ENCODE measurements around the gene TMEM54.

GRCh38 chr1:32868085-32868484 lies 33.1 kb downstream of the TMEM54 start:
- no peak for TF ChIP-seq CTCF (tag by site-specific recombination; IDR thresholded peaks at IDR 0.05)
- no peak for TF ChIP-seq TRIM28 (IDR thresholded peaks at IDR 0.05; ENCODE audit: borderline replicate concordance, low read length)
- no peak for TF ChIP-seq ZNF148 (tag by site-specific recombination; IDR thresholded peaks at IDR 0.05; ENCODE audit: borderline replicate concordance)
- no peak for TF ChIP-seq REST (tag by site-specific recombination; IDR thresholded peaks at IDR 0.05)
- no peak for TF ChIP-seq ZNF10 (tag by site-specific recombination; IDR thresholded peaks at IDR 0.05)
- no peak for TF ChIP-seq ZNF658 (tag by site-specific recombination; IDR thresholded peaks at IDR 0.05)
- no peak for TF ChIP-seq YY1 (tag by site-specific recombination; IDR thresholded peaks at IDR 0.05)
- no peak for TF ChIP-seq KLF16 (tag by site-specific recombination; IDR thresholded peaks at IDR 0.05)
- no peak for TF ChIP-seq ZNF670 (tag by site-specific recombination; IDR thresholded peaks at IDR 0.05; ENCODE audit: low read depth)
- no peak for TF ChIP-seq ZNF521 (tag by site-specific recombination; IDR thresholded peaks at IDR 0.05)
- TF ChIP-seq ZBTB26 (tag by site-specific recombination; optimal IDR thresholded peaks at IDR 0.05): no peak

Measured in HEK293 (cell line).